H1 (cell line): Measurements from ENCODE around the gene GJC2. TPM values are rescaled to one million over a fixed set of nuclear protein-coding genes. Genes with fewer than 3 reads are reported as not detected.

ENCODE experiments used
- CTCF ChIA-PET: fragments of 300-600 bp; sonication (Branson Sonifier 250); formaldehyde crosslinking; loops from one replicate; lab custom pipeline; 2021; ENCODE audit not compliant: partially characterized antibody; lab: Charles Lee
- POLR2A ChIA-PET: fragments of 300-600 bp; sonication (Branson Sonifier 250); formaldehyde crosslinking; loops from one replicate; lab custom pipeline; 2021; ENCODE audit warnings: inconsistent platforms; ENCODE audit not compliant: partially characterized antibody; lab: Charles Lee
- DNase-seq, 2 experiments: peaks; one replicate each; pipeline versions ENCODE4 v3.0.0 to v3.0.0-alpha.2; 2010 to 2022; ENCODE audit warnings: low spot score in 2 of 2, low read depth in 1 of 2, mixed read lengths in 1 of 2
- FAIRE-seq: peaks from 2 replicates; lab custom pipeline; 2011; peaks lifted over from hg19 to GRCh38; lab: Jason Lieb, UNC
- H2AFZ ChIP-seq: 2 replicates; pipeline ENCODE4 v1.8.1; 2012; ENCODE audit warnings: low read length, inconsistent platforms
- H2AK5ac ChIP-seq: 2 replicates; pipeline ENCODE4 v1.6.1; 2013; ENCODE audit warnings: low read depth, low read length
- H2BK120ac ChIP-seq: replicated peaks from 2 replicates; pipeline ENCODE3; 2013; ENCODE audit warnings: low read depth, low read length, inconsistent platforms
- H2BK12ac ChIP-seq: 2 replicates; pipeline ENCODE4 v1.6.1; 2013; ENCODE audit warnings: low read depth, low read length
- H2BK15ac ChIP-seq: 2 replicates; pipeline ENCODE4 v1.6.1; 2013; ENCODE audit warnings: low read length
- H2BK20ac ChIP-seq: 2 replicates; pipeline ENCODE4 v1.6.1; 2013; ENCODE audit warnings: low read length
- H2BK5ac ChIP-seq: 2 replicates; pipeline ENCODE4 v1.6.1; 2013; ENCODE audit warnings: low read depth, low read length
- H3K14ac ChIP-seq: 2 replicates; pipeline ENCODE4 v1.6.1; 2013; ENCODE audit warnings: inconsistent platforms; ENCODE audit not compliant: insufficient read length
- H3K18ac ChIP-seq: 2 replicates; pipeline ENCODE4 v1.6.1; 2013; ENCODE audit warnings: low read length; ENCODE audit errors: extremely low read depth
- H3K23ac ChIP-seq: 2 replicates; pipeline ENCODE4 v1.6.1; 2013; ENCODE audit warnings: inconsistent platforms; ENCODE audit not compliant: insufficient read length
- H3K23me2 ChIP-seq: 2 replicates; pipeline ENCODE4 v1.6.1; 2013; ENCODE audit warnings: low read depth, low read length
- H3K27ac ChIP-seq: 2 replicates; pipeline ENCODE4 v1.6.1; 2011; ENCODE audit warnings: low read depth, low read length, inconsistent platforms
- H3K27me3 ChIP-seq, 4 experiments: replicated peaks in 1 of 4; 1 replicate in 1 of 4; 2 replicates in 3 of 4; pipeline versions ENCODE4 v1.6.1 to v1.8.1; 2011 to 2013; ENCODE audit warnings: low read length in 3 of 4, mild to moderate bottlenecking in 3 of 4, inconsistent platforms in 2 of 4, mixed read lengths in 2 of 4, moderate library complexity in 1 of 4; ENCODE audit not compliant: control insufficient read depth in 3 of 4, insufficient read depth in 3 of 4; ENCODE audit errors: extremely low read depth in 1 of 4
- H3K36me3 ChIP-seq, 4 experiments: 2 replicates each; pipeline versions ENCODE4 v1.6.1 to v1.8.1; 2011 to 2013; ENCODE audit warnings: mild to moderate bottlenecking in 4 of 4, low read length in 3 of 4, moderate library complexity in 2 of 4, control low read depth in 1 of 4, inconsistent platforms in 1 of 4; ENCODE audit not compliant: insufficient read depth in 4 of 4, control insufficient read depth in 2 of 4
- H3K4ac ChIP-seq: replicated peaks from 2 replicates; pipeline ENCODE3; 2013; ENCODE audit warnings: low read length, low read depth, mixed read lengths, inconsistent platforms; ENCODE audit not compliant: insufficient read length
- H3K4me1 ChIP-seq, 4 experiments: replicated peaks in 1 of 4; 1 replicate in 1 of 4; 2 replicates in 3 of 4; pipeline versions ENCODE4 v1.6.1 to v1.8.1; 2011 to 2013; ENCODE audit warnings: low read length in 3 of 4, inconsistent platforms in 2 of 4, mixed read lengths in 1 of 4; ENCODE audit not compliant: insufficient read depth in 4 of 4, control insufficient read depth in 3 of 4
- H3K4me2 ChIP-seq, 2 experiments: 2 replicates each; pipeline versions ENCODE4 v1.6.1 to v1.8.1; 2011 to 2013; ENCODE audit warnings: low read depth in 2 of 2, low read length in 2 of 2, control low read depth in 1 of 2, inconsistent platforms in 1 of 2, mild to moderate bottlenecking in 1 of 2; ENCODE audit not compliant: insufficient read depth in 1 of 2
- H3K4me3 ChIP-seq, 4 experiments: fragments of 200-600, 300-600 bp in 1 of 4; sonication (generic), shearing (Covaris generic), sonication (Bioruptor Twin) in 1 of 4; 2 replicates each; pipeline versions ENCODE4 v1.5.1 to v1.8.1; 2011 to 2016; ENCODE audit warnings: low read length in 4 of 4, low read depth in 3 of 4, control low read depth in 2 of 4, inconsistent platforms in 2 of 4, mild to moderate bottlenecking in 2 of 4, mixed read lengths in 1 of 4, moderate library complexity in 1 of 4; ENCODE audit not compliant: insufficient read depth in 2 of 4; ENCODE audit errors: extremely low read depth in 1 of 4
- H3K56ac ChIP-seq: replicated peaks from 2 replicates; pipeline ENCODE3; 2013; ENCODE audit warnings: low read depth, mild to moderate bottlenecking, mixed read lengths, low read length, inconsistent platforms; ENCODE audit not compliant: insufficient read length
- H3K79me1 ChIP-seq: 2 replicates; pipeline ENCODE4 v1.6.1; 2013; ENCODE audit warnings: low read depth, low read length, control low read depth
- H3K79me2 ChIP-seq, 2 experiments: 2 replicates each; pipeline versions ENCODE4 v1.6.1 to v1.8.1; 2012 to 2013; ENCODE audit warnings: low read length in 2 of 2, mild to moderate bottlenecking in 2 of 2, inconsistent platforms in 1 of 2; ENCODE audit not compliant: insufficient read depth in 2 of 2, control insufficient read depth in 1 of 2
- H3K9ac ChIP-seq, 4 experiments: replicated peaks in 1 of 4; 1 replicate in 1 of 4; 2 replicates in 3 of 4; pipeline versions ENCODE4 v1.6.1 to v1.8.1; 2011 to 2013; ENCODE audit warnings: low read depth in 3 of 4, low read length in 3 of 4, control low read depth in 2 of 4, mild to moderate bottlenecking in 2 of 4, moderate library complexity in 2 of 4, inconsistent platforms in 1 of 4; ENCODE audit errors: extremely low read depth in 1 of 4
- H3K9me3 ChIP-seq, 2 experiments: 2 replicates each; pipeline versions ENCODE4 v1.6.1 to v1.8.1; 2012 to 2013; ENCODE audit warnings: mild to moderate bottlenecking in 2 of 2, moderate library complexity in 2 of 2, control low read depth in 1 of 2, inconsistent platforms in 1 of 2, low read depth in 1 of 2, low read length in 1 of 2, mixed read lengths in 1 of 2; ENCODE audit not compliant: insufficient read depth in 2 of 2
- H4K20me1 ChIP-seq, 2 experiments: replicated peaks in 1 of 2; 2 replicates each; pipeline versions ENCODE3 to v1.8.1; 2011 to 2013; ENCODE audit warnings: inconsistent platforms in 2 of 2, low read length in 2 of 2, mild to moderate bottlenecking in 1 of 2; ENCODE audit not compliant: insufficient read depth in 2 of 2, control insufficient read depth in 1 of 2
- H4K5ac ChIP-seq: 2 replicates; pipeline ENCODE4 v1.6.1; 2013; ENCODE audit warnings: low read length, low read depth, mixed read lengths, inconsistent platforms; ENCODE audit not compliant: insufficient read length
- H4K8ac ChIP-seq: 2 replicates; pipeline ENCODE4 v1.8.0; 2013; ENCODE audit warnings: mild to moderate bottlenecking, moderate library complexity, low read length, inconsistent platforms; ENCODE audit not compliant: insufficient read depth; ENCODE audit errors: extremely low read depth
- H4K91ac ChIP-seq: replicated peaks from 2 replicates; pipeline ENCODE3; 2013; ENCODE audit warnings: low read length, mixed read lengths, inconsistent platforms; ENCODE audit not compliant: insufficient read length
- ATF2 ChIP-seq: IDR thresholded peaks from 2 replicates; pipeline ENCODE4 v1.6.1; 2012; ENCODE audit warnings: low read length, inconsistent platforms
- BCL11A ChIP-seq, 2 experiments: IDR thresholded peaks; one replicate each; pipeline ENCODE4 v1.6.1; 2011; ENCODE audit warnings: low read depth in 2 of 2, low read length in 2 of 2, mild to moderate bottlenecking in 2 of 2
- EZH2 ChIP-seq: fragments of 200-600 bp; sonication (generic); IDR thresholded peaks from 2 replicates; pipeline ENCODE4 v1.7.1; 2012; ENCODE audit warnings: low read depth, mild to moderate bottlenecking, moderate library complexity, low read length, inconsistent platforms; ENCODE audit not compliant: severe bottlenecking
- RNF2 ChIP-seq: fragments of 200-900, 300-1000 bp; sonication (generic); IDR thresholded peaks from 2 replicates; pipeline ENCODE4 v1.7.1; 2016; ENCODE audit warnings: borderline replicate concordance, low read depth, mild to moderate bottlenecking, antibody characterized with exemption, low read length; ENCODE audit not compliant: poor library complexity, severe bottlenecking; ENCODE audit errors: missing control alignments
- USF2 ChIP-seq: IDR thresholded peaks from 2 replicates; pipeline ENCODE4 v1.6.1; 2011; ENCODE audit warnings: low read length, improper control_type of control experiment
- YY1 ChIP-seq: IDR thresholded peaks from 2 replicates; pipeline ENCODE4 v1.6.1; 2011; ENCODE audit warnings: low read depth, mild to moderate bottlenecking, low read length
- WGBS, 2 experiments: shearing (Covaris generic) in 1 of 2; methylation state at CpG; one replicate each; pipeline versions ENCODE4 v1.1.6 to v1.1.7; 2013 to 2015; ENCODE audit warnings: low lambda C conversion rate in 2 of 2, mixed read lengths in 2 of 2, inconsistent platforms in 1 of 2, low coverage in 1 of 2, missing lambda C conversion rate in 1 of 2; ENCODE audit not compliant: insufficient replicate concordance in 2 of 2, insufficient coverage in 1 of 2, insufficient read length in 1 of 2; ENCODE audit errors: extremely low coverage in 1 of 2, missing lambda C conversion rate in 1 of 2; 5-methylcytosine and 5-hydroxymethylcytosine counted together
- polyA plus RNA-seq, 7 experiments: library from polyadenylated mRNA; depleted of rRNA in 3 of 7; stranded (reverse) in 5 of 7; unstranded in 2 of 7; fragments of >200 nt in 5 of 7; fragments of 200-250 nt in 2 of 7; gene quantifications; 1 replicate in 5 of 7; 2 replicates in 1 of 7; 4 replicates in 1 of 7; pipeline versions ENCODE4 v1.2.1 to v1.2.3, GENCODE V29; 2011 to 2013; ENCODE audit warnings: missing spikeins in 2 of 7, mixed read lengths in 2 of 7
- total RNA-seq: library from RNA; stranded (reverse); fragmentation: NEBNext Ultra II Directional; extraction: Animal tissue kit (Norgen Biotek cat#: 25700); gene quantifications from 2 replicates; pipeline ENCODE4 v1.2.1, GENCODE V29; 2021

GJC2 gene
- total and polyA plus RNA-seq, 2 of the 8 experiments (the other 6 are each of a cell fraction or from before 2014, with no cell fraction given), result 0.17 to 0.54 TPM

- Histone ChIP-seq H2BK120ac (no peak overlapping the region), H3K27me3 (no peaks in the 10 kb centered on the region; a peak in 1 of 7 replicates), H3K56ac (no peak overlapping the region), H3K23me2 (no peaks in the 10 kb centered on the region), H4K5ac (no peak overlapping the region), H4K8ac (peak overlapping the region; percentile 51; the same call in 1 of the 2 replicates), H3K79me1 (peaks cover 10% of the 10 kb centered on the region), H3K4me3 (no peak overlapping the region), H3K27ac (no peak overlapping the region), H3K14ac (no peak overlapping the region), H2AK5ac (no peak overlapping the region), H3K4ac (no peak overlapping the region), H3K4me1 (peaks cover 0 to 3% (median under 1%) of the 10 kb centered on the region in 4 experiments; a peak in 3 of 7 replicates), H3K23ac (no peak overlapping the region), H3K79me2 (no peaks in the 10 kb centered on the region), H3K36me3 (no peaks in the 10 kb centered on the region; a peak in 1 of 8 replicates), H2BK12ac (no peak overlapping the region), H4K20me1 (peaks cover 0 to 4% of the 10 kb centered on the region in 2 experiments), H2AFZ (no peak overlapping the region), H3K9me3 (no peaks in the 10 kb centered on the region), H4K91ac (no peak overlapping the region), H2BK20ac (no peak overlapping the region), H3K18ac (no peak overlapping the region), H2BK5ac (no peak overlapping the region), H3K9ac (no peak overlapping the region), H2BK15ac (no peak overlapping the region), H3K4me2 (no peak overlapping the region)
- POLR2A ChIA-PET, result interaction anchor here (0.7 to 3.2 kb wide), 3 partner anchors 13 to 186 kb away, joined by 3 to 14 read pairs (median 3); partner anchors contain the start of gene IBA57
- CTCF ChIA-PET, result interaction anchor here (0.6 to 3.2 kb wide), 10 partner anchors 10 to 177 kb away, joined by 3 to 14 read pairs (median 4); no protein-coding TSS in a partner anchor
- whole genome bisulfite sequencing, 2 experiments, result 89% methylated on average over 12 of the region's 12 CpGs; no CpG with 5 or more reads in 1 of the 2 experiments
- DNase-seq (no peak), FAIRE-seq (no peak)
- TF ChIP-seq YY1 (no peak), BCL11A (IDR thresholded peaks at IDR 0.05; ENCODE audit: low read depth in 2 of 2, low read length in 2 of 2) (no peak), EZH2 (no peak), RNF2 (no peak), ATF2 (no peak), USF2 (no peak)
Observed at GRCh38 chr1:228178737-228179684, 29.3 kb downstream of the GJC2 start.
